Measurements from ENCODE around the gene TINCR.
A peak's percentile ranks its signal among the peaks of the same experiment; 100 is the strongest.
"Not testable (repeated sequence)": the region's sequence is repeated elsewhere in the genome, so short reads cannot be mapped to it uniquely, and the experiment has no call there.

TINCR gene

DNA sequence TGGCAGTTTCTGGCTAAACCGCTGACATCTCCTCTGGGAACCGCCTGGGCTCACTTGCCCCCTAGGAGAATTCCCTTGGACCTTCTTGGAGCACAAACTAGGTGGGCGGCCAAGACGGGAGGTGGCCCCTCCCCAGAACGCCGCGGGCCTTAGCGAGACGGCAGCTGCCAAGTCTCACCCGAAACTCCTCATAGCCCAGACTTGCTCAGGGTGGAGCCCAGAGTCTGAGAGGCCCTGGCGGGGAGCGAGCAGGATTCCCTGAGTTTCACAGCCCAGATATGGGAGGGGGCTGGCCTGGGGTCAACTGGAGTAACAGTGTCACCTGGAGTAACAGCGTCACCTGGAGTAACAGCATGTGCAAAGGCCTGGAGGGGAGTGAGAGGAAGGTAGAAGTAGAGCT is 10.1 kb downstream of the TINCR start:
- DNase-seq, result no peak

GRCh38 chr19:5554828-5555227 is 12.9 kb downstream of the TINCR start:
- DNase-seq, result no peak

DNA sequence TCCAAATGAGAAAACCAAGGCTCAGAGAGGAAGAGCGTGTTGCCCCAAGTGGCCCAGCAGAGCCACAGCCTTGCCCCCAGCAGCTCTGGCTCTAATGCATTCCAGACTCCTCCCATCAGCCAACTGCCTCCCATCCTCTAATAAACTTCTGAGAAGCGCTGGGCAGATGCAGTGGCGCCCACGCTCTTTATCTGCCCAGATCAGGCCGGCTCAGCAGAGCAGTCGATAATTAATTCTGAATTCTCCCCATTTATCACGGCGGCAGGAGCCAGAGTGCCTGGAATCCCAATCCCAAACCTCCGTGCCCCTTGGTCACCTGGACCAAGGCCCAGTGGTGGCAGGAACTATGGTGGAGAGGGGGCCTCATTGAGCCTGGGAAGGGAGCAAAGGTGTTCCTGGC is 13.9 kb downstream of the TINCR start:
- DNase-seq, result no peak

- DNase-seq, result peak; percentile 77
These were observed 19.9 kb downstream of the TINCR start for GRCh38 chr19:5547881-5548280.

DNA sequence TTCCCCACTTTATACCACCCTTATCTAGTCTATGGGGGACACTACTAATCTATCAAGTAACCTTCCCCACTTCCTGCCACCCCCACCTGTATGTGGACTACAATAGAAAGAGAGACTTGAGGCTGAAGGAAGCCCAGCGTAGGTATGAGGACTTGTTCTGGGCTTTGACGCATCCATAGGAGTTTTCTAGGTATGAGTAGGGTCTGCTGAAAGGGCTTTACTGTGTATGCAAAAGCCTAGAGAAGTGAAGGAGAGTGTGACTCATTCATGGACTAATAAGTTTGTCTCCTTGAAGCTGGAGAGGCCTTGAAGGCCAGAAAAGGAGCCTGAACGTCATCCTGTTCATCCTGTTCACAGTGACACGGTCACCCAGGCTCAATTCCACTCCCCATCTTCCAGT is 21.8 kb downstream of the TINCR start:
- DNase-seq, result no peak

DNA sequence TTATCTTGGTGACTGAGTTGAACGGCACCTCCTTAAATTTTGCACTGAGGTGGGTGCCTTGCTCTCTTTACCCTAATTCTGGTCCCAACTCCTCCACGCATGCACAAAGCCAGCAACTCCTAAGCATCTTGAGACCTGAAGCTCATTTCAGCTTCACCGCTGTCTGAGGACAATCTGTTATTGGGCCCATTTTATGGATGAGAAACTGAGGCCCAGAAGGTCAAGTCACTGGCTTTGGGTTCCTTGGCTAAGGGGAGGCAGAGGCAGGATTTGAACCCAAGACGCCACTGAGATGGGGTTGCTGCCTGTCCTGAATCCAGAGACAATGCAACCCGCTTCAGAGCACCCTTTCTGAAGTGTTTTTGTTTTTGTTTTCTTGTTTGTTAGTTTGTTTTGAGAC is 22.7 kb downstream of the TINCR start:
- DNase-seq, result no peak

DNA sequence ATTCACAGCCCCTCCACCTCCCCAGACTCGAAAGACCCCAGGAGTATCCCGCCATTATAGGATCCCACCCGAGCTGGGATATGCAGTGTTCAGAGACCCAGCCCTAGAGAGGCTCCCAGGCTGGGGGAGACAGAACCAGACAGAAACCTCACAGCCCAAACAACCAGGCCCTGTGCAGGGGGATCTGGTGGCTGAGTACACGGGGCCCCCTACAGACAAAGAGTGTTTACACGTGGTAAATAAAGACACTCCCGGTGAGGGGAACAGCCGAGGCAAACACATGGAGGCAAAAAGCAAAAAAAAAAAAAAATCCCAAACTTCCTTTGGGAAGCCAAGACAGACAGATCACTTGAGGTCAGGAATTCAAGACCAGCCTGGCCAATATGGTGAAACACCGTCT is 25.1 kb downstream of the TINCR start:
- DNase-seq, result no peak

- no peak for DNase-seq
These were observed 26.3 kb downstream of the TINCR start for GRCh38 chr19:5541456-5541855.

DNA sequence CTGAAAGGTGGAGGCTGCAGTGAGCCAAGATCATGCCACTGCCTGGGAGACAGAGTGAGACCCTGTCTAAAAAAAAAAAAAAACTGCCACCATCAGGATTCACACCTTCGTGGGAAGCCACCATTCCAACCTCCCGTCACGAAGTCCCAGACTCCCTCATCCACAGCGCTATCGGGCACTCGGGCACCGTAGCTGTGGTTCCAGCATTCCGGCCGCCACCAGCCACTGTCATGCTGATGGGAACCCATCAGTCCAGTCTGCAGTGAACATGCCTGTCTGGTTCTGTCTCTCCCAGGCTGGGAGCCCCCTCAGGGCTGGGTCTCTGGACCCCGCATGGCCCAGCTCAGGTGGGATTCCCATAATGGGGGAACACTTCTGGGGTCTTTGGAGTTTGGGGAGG is 27.5 kb downstream of the TINCR start:
- no peak for DNase-seq

DNA sequence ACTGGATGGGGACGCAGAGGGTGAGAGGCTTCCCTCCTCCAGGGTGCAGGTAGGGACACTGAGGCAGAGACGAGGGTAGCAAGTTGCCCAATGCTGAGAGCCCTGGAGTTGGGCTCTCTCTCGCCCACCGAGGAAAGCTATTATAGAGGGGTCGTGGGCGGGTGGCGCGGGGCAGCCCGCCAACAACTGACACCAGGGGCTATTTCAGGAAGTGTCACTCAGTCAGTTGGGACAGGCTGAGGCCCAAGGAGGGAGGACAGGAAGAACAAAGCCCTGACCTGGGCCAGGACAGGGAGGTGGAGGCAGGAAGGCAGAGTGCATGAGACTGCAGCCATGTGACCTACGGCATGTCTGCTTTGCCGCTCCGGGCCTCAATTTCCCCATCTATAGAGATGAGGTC is 29.9 kb downstream of the TINCR start:
- DNase-seq, result no peak

GRCh38 chr19:5536982-5537579 is 30.7 kb downstream of the TINCR start:
- not testable (repeated sequence) for DNase-seq

DNA sequence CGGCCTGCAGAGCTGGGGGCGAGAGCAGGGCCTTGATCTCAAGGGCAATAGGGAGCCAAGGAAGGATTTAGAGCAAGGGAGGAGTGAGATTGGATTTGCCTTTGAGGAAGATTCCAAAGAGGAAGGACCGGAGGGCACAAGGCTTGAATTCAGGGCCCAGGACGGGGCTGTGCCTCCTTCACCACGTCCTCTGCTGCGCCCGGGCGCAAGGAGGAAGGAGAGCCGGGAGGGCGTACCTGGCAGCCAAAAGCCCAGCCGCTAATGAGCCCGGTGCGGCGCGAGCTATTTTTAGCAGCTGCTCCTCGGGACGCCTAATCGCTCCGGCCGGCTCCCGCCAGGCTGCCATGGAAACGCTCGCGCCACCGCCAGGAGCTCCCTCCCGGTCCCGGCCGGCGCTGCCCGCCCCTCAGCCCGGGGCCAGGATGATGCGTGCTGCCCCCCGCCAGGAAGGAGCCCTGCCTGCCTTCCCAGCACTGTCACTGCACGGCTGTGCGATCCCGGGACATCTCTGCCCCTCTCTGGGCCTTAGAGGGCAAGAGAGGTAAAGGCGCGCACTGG is 31.3 kb downstream of the TINCR start:
- no peak for DNase-seq

GRCh38 chr19:5534787-5535586 is 32.8 kb downstream of the TINCR start:
- DNase-seq, result peak; percentile 48

GRCh38 chr19:5533257-5533656 is 34.5 kb downstream of the TINCR start:
- DNase-seq, result no peak

DNA sequence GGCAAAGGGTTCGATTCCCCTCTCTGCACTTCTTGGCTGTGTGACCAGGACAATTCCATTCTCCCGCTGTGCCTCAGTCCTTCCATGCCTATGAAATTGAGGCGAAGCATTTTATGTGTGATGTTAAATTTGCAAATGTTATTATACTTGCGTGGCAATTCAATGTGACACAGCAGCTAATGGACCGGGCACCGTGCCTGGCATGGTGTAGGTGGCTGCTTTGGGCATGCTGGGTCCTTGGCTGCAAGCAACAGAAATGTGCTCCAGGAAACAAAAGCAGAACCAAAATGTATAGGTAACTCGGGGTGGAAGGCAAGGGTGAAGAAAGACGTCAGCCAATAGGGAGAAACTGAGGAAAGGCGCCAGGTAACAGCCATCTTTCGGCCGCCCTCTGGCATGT is 37.1 kb downstream of the TINCR start:
- no peak for DNase-seq

GRCh38 chr19:5526691-5527090 is 41.1 kb downstream of the TINCR start:
- DNase-seq, result no peak

GRCh38 chr19:5524081-5524480 is 43.7 kb downstream of the TINCR start:
- DNase-seq, result no peak

GRCh38 chr19:5522106-5522505 is 45.6 kb downstream of the TINCR start:
- DNase-seq, result no peak

DNA sequence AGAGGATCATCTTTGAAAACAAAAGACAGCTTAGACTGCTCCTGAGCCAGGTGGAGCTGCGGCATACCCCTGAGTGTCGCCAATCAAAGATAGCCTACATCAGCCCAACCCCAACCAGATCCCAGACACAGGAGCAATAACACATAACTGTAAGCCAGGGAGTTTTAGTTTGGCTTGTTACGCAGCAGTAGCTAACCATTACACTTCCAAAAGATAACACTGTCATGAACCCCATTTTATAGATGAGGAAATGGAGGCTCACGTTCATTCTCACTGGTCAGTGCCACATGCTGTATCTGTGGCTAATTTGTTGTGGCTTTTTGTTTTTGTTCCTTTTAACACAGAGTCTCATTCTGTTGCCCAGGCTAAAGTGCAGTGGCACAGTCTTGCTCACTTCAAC is 47.3 kb downstream of the TINCR start:
- DNase-seq, result no peak

DNA sequence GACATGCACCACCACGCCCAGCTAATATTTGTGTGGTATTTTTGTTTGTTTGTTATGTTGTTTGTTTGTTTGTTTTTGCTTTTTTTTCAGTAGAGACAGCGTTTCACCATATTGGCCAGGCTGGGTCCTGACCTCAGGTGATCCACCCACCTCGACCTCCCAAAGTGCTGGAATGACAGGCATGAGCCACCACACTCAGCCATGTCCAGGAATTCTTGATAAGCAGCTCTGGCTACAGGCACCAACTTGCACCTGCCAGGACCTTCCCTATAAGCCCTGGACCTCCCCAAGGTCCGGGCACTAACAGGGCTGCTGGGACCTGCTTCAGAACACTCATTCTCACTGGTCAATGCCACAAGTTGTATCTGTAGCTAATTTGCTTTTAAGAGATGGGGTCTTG is 48.7 kb downstream of the TINCR start:
- DNase-seq, result no peak

DNA sequence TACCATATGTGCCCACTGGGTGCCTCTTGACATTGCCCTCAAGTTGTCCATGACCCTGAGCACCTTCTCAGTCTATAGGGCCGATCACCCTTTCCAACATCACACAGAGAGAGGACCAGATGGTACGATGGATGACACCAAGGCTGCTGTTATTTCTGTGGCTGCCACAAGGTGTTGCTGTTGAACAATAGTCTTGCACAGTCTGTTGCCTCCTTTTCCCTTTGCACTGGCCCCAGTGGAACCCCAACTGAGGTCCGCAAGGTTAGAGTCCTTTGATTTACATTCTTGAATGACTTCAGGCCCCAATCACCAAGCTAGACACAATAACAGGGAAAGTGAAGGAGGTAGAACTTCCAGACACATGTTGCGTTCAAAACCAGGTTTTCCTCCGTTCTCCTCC is 52.0 kb downstream of the TINCR start:
- DNase-seq, result peak; percentile 1

DNA sequence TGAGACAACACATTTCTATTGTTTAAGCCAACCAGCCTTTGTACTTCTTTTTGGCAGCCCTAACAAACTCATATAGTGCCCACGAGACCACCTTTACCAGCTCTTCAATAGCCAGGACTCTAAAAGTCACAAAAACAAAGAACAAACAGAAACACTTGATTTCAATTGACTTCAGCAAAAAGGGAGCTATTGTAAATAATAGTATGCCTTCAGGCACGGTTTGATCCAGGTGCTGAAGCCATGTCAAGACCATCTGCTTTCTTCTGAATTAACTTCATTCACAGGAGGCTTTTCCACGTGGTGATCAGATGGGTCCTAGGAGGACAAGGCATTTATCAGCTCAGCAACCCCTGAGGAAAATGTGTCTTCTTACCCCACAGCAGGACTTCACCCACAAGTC is 53.8 kb downstream of the TINCR start:
- DNase-seq, result no peak

DNA sequence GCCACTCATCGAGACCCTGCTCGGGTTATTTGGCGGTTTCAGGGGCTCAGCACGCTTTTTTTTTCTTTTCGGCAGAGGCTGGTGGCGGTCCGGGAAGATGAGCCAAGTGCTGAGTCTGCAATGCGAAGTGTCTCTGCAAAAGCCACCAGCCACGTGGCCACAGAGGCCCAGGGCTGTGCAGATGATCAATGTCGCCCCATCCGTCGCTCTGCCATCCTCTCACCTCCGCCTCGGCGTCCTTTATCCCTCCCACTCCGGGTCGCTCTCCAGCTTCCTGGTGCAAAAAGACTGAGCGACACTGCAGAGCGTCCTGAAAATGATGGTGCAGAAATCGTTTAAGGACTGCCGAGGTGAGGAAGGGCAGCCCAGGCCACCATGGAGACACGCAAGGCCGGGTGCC is 55.0 kb downstream of the TINCR start:
- no peak for DNase-seq
